Choroid plexus epithelial cell (primary cell): ENCODE data around the gene C1orf141.

Experiments
- DNase-seq: peaks from one replicate; pipeline ENCODE4 v3.0.0-alpha.2; 2010; ENCODE audit warnings: low read depth
- H3K4me3 ChIP-seq: 2 replicates; pipeline ENCODE4 v1.5.1; 2011; ENCODE audit warnings: low read depth, mild to moderate bottlenecking, control low read depth, low read length, moderate library complexity
- CTCF ChIP-seq: conservative IDR thresholded peaks from 2 replicates; pipeline ENCODE4 v1.5.1; 2011; ENCODE audit warnings: low read depth, mild to moderate bottlenecking, control low read depth, inconsistent platforms, low read length, moderate library complexity

C1orf141 gene

GRCh38 chr1:67044631-67045270, 90.0 kb downstream of the C1orf141 start:
- no peak for TF ChIP-seq CTCF
- no peak overlapping the region for H3K4me3 ChIP-seq
- no peak for DNase-seq

- no peak for TF ChIP-seq CTCF
- H3K4me3 ChIP-seq, result no peak overlapping the region
- DNase-seq, result no peak
Observed at GRCh38 chr1:67043366-67043765, 91.4 kb downstream of the C1orf141 start.
